HepG2 (cell line): Measurements from ENCODE around the gene SAMMSON. TPM values are rescaled to one million over a fixed set of nuclear protein-coding genes. Genes with fewer than 3 reads are reported as not detected.
A peak's percentile ranks its signal among the peaks of the same experiment; 100 is the strongest.

Experiments
- ATAC-seq: fragments of 200-7000 bp; cut with Tn5 transposase; 3 replicates; pipeline ENCODE4 v1.9.1; 2020; ENCODE audit warnings: mild to moderate bottlenecking, moderate library complexity
- BruUV-seq: library from RNA; stranded (reverse); fragments of 400-500 nt; replicated peaks from 2 replicates; lab custom pipeline; 2021; lab: Mats Ljungman, UMichigan
- CTCF ChIA-PET: fragments of 300-600 bp; formaldehyde crosslinking; extraction: SDS; loops from one replicate; lab custom pipeline; 2021; ENCODE audit warnings: low total read pairs, inconsistent platforms, low intra/inter-chr PET ratio; lab: Yijun Ruan, JAX
- POLR2A ChIA-PET: fragments of 350-600 bp; sonication (Branson Sonifier 250); formaldehyde crosslinking; loops from one replicate; lab custom pipeline; 2020; ENCODE audit warnings: antibody characterized with exemption, inconsistent platforms; lab: Yijun Ruan, JAX
- DNase-seq: peaks from one replicate; pipeline ENCODE4 v3.0.0-alpha.2; 2015; ENCODE audit warnings: low spot score
- FAIRE-seq: peaks from 3 replicates; lab custom pipeline; 2011; peaks lifted over from hg19 to GRCh38; lab: Jason Lieb, UNC
- H2AFZ ChIP-seq: one replicate; pipeline ENCODE4 v1.6.1; 2011; ENCODE audit warnings: low read length, inconsistent platforms
- H3K27ac ChIP-seq: fragments of 300-600 bp; 3 replicates; pipeline ENCODE4 v1.8.0; 2011; ENCODE audit warnings: mixed run types, mild to moderate bottlenecking, mixed read lengths, low read length, inconsistent platforms; ENCODE audit not compliant: insufficient read depth; ENCODE audit errors: extremely low read length
- H3K27me3 ChIP-seq, 2 experiments: fragments of 200-600 bp in 1 of 2; 2 replicates in 1 of 2; 3 replicates in 1 of 2; pipeline versions ENCODE4 v1.6.0 to v1.8.0; 2011; ENCODE audit warnings: low read length in 2 of 2, mild to moderate bottlenecking in 2 of 2, moderate library complexity in 2 of 2, inconsistent platforms in 1 of 2; ENCODE audit not compliant: insufficient read depth in 2 of 2, control insufficient read depth in 1 of 2
- H3K36me3 ChIP-seq, 2 experiments: fragments of 200-600 bp in 1 of 2; replicated peaks in 1 of 2; 2 replicates in 1 of 2; 3 replicates in 1 of 2; pipeline versions ENCODE4 v1.5.1 to v1.8.0; 2011; ENCODE audit warnings: low read length in 2 of 2, inconsistent platforms in 1 of 2; ENCODE audit not compliant: insufficient read depth in 2 of 2, control insufficient read depth in 1 of 2
- H3K4me1 ChIP-seq: 2 replicates; pipeline ENCODE4 v1.5.1; 2012; ENCODE audit warnings: low read length, inconsistent platforms; ENCODE audit not compliant: insufficient read depth
- H3K4me2 ChIP-seq: 2 replicates; pipeline ENCODE4 v1.6.0; 2011; ENCODE audit warnings: low read depth, low read length, inconsistent platforms
- H3K4me3 ChIP-seq, 3 experiments: fragments of 200-600 bp in 1 of 3; sonication (generic), shearing (Covaris generic) in 1 of 3; replicated peaks in 1 of 3; 2 replicates each; pipeline ENCODE4 v1.5.1; 2011 to 2016; ENCODE audit warnings: low read length in 3 of 3, inconsistent platforms in 2 of 3, low read depth in 2 of 3, mild to moderate bottlenecking in 2 of 3, control low read depth in 1 of 3, mixed read lengths in 1 of 3; ENCODE audit not compliant: insufficient read depth in 1 of 3
- H3K79me2 ChIP-seq: one replicate; pipeline ENCODE4 v1.6.1; 2011; ENCODE audit warnings: low read length, inconsistent platforms; ENCODE audit not compliant: insufficient read depth
- H3K9ac ChIP-seq: 2 replicates; pipeline ENCODE4 v1.6.0; 2011; ENCODE audit warnings: mild to moderate bottlenecking, low read depth, low read length, inconsistent platforms; ENCODE audit not compliant: insufficient read depth
- H3K9me3 ChIP-seq: 2 replicates; pipeline ENCODE4 v1.5.1; 2012; ENCODE audit warnings: mild to moderate bottlenecking, low read length
- H4K20me1 ChIP-seq: 2 replicates; pipeline ENCODE4 v1.6.0; 2011; ENCODE audit warnings: inconsistent platforms, mild to moderate bottlenecking, low read length, moderate library complexity; ENCODE audit not compliant: insufficient read depth
- CCAR2 ChIP-seq: fragments of 200-400 bp; formaldehyde crosslinking; optimal IDR thresholded peaks from 2 replicates; pipeline ENCODE3; 2018; ENCODE audit warnings: low read depth, mild to moderate bottlenecking, low read length, moderate library complexity
- CEBPZ ChIP-seq: IDR thresholded peaks from 2 replicates; pipeline ENCODE4 v1.6.1; 2012; ENCODE audit warnings: low read length, improper control_type of control experiment
- EED ChIP-seq: sonication (generic); formaldehyde crosslinking; IDR thresholded peaks from 2 replicates; pipeline ENCODE4 v1.5.0; 2020; ENCODE audit warnings: mild to moderate bottlenecking, missing genetic modification reagents
- KLF16 ChIP-seq, 2 experiments: sonication (generic) in 1 of 2; formaldehyde crosslinking in 1 of 2; IDR thresholded peaks; 2 replicates each; pipeline versions ENCODE4 v1.6.1 to v1.8.0; 2016 to 2023; ENCODE audit warnings: missing genetic modification reagents in 2 of 2, missing compliant biosample characterization in 1 of 2
- MIER3 ChIP-seq: IDR thresholded peaks from 2 replicates; pipeline ENCODE4 v1.6.1; 2016; ENCODE audit warnings: missing compliant biosample characterization, borderline replicate concordance
- MYNN ChIP-seq: sonication (generic); formaldehyde crosslinking; IDR thresholded peaks from 2 replicates; pipeline ENCODE4 v1.4.0; 2020; ENCODE audit warnings: mild to moderate bottlenecking, low read depth, missing genetic modification reagents
- PBX2 ChIP-seq: IDR thresholded peaks from 2 replicates; pipeline ENCODE4 v1.6.1; 2016; ENCODE audit warnings: control low read depth
- RNF219 ChIP-seq: sonication (generic); formaldehyde crosslinking; IDR thresholded peaks from 2 replicates; pipeline ENCODE4 v1.5.0; 2020; ENCODE audit warnings: mild to moderate bottlenecking, missing genetic modification reagents
- RORA ChIP-seq: sonication (generic); formaldehyde crosslinking; IDR thresholded peaks from 2 replicates; pipeline ENCODE4 v1.5.0; 2020; ENCODE audit warnings: mild to moderate bottlenecking, missing genetic modification reagents, moderate library complexity
- SIN3A ChIP-seq: IDR thresholded peaks from 2 replicates; pipeline ENCODE4 v1.6.1; 2011; ENCODE audit warnings: low read depth, mild to moderate bottlenecking, control low read depth, low read length, borderline replicate concordance
- SMAD1 ChIP-seq: sonication (generic); formaldehyde crosslinking; IDR thresholded peaks from 2 replicates; pipeline ENCODE4 v1.4.0; 2020; ENCODE audit warnings: missing genetic modification reagents, low read depth, mild to moderate bottlenecking, borderline replicate concordance
- SMAD3 ChIP-seq: sonication (generic); formaldehyde crosslinking; IDR thresholded peaks from 2 replicates; pipeline ENCODE4 v1.4.0; 2020; ENCODE audit warnings: missing genetic modification reagents
- TMF1 ChIP-seq: sonication (generic); formaldehyde crosslinking; IDR thresholded peaks from 2 replicates; pipeline ENCODE4 v1.8.1; 2022; ENCODE audit warnings: low read depth, missing genetic modification reagents
- ZNF274 ChIP-seq: sonication (generic); formaldehyde crosslinking; IDR thresholded peaks from 2 replicates; pipeline ENCODE4 v1.5.1; 2020; ENCODE audit warnings: mild to moderate bottlenecking, missing genetic modification reagents
- ZNF564 ChIP-seq: sonication (generic); formaldehyde crosslinking; IDR thresholded peaks from 2 replicates; pipeline ENCODE4 v1.8.1; 2023; ENCODE audit warnings: mild to moderate bottlenecking, missing genetic modification reagents
- ZNF674 ChIP-seq: sonication (generic); formaldehyde crosslinking; IDR thresholded peaks from 2 replicates; pipeline ENCODE4 v1.5.0; 2020; ENCODE audit warnings: low read depth, mild to moderate bottlenecking, missing genetic modification reagents
- ZNF766 ChIP-seq: sonication (generic); formaldehyde crosslinking; IDR thresholded peaks from 2 replicates; pipeline ENCODE4 v1.5.0; 2020; ENCODE audit warnings: missing genetic modification reagents, borderline replicate concordance
- ZSCAN21 ChIP-seq: sonication (generic); formaldehyde crosslinking; IDR thresholded peaks from 2 replicates; pipeline ENCODE4 v1.8.0; 2022; ENCODE audit warnings: mild to moderate bottlenecking, missing genetic modification reagents, moderate library complexity, borderline replicate concordance
- WGBS: methylation state at CpG from one replicate; pipeline ENCODE4 v1.1.6; 2017; ENCODE audit warnings: low lambda C conversion rate; 5-methylcytosine and 5-hydroxymethylcytosine counted together
- in situ Hi-C: cut with HindIII; loops from 2 replicates; pipeline ENCODE4 v1.10.0; 2017; ENCODE audit warnings: low pct_unique_long_range_greater_than_20kb; ENCODE audit not compliant: extremely low pct_ligation_motif_present
- intact Hi-C: fragments of 100-400 bp; cut with micrococcal nuclease; formaldehyde crosslinking; loops from one replicate; pipeline ENCODE4 v1.10.0; 2022; ENCODE audit not compliant: unreplicated experiment
- polyA plus RNA-seq, 8 experiments: library from polyadenylated mRNA; depleted of rRNA in 3 of 8; stranded (reverse) in 7 of 8; unstranded in 1 of 8; fragments of >200 nt; fragmentation: Illumina TruSeq in 4 of 8; extraction: Trizol in 4 of 8; gene quantifications; 2 replicates each; pipeline versions ENCODE4 v1.2.1 to v1.2.3, GENCODE V29; 2011 to 2016; ENCODE audit warnings: low read depth in 4 of 8, missing spikeins in 1 of 8, mixed read lengths in 1 of 8; ENCODE audit not compliant: insufficient read depth in 1 of 8
- total RNA-seq, 5 experiments: library from RNA; depleted of rRNA; stranded (reverse); fragments of >200 nt; fragmentation: Illumina TruSeq; extraction: Trizol; gene quantifications; 2 replicates each; pipeline ENCODE4 v1.2.3, GENCODE V29; 2016; ENCODE audit warnings: low read depth in 1 of 5

Gene SAMMSON
- total and polyA plus RNA-seq, 2 of the 13 experiments (the other 11 are each of a cell fraction or from before 2014, with no cell fraction given) = not detected

GRCh38 chr3:70072754-70073153, 73.2 kb downstream of the SAMMSON start:
- Histone ChIP-seq H3K27me3 (no peaks in the 10 kb centered on the region; a peak in 1 of 5 replicates), H3K9ac (no peak overlapping the region), H3K4me1 (peaks cover 19% of the 10 kb centered on the region), H3K79me2 (no peaks in the 10 kb centered on the region), H4K20me1 (no peaks in the 10 kb centered on the region), H3K27ac (no peak overlapping the region), H3K9me3 (no peaks in the 10 kb centered on the region), H2AFZ (no peak overlapping the region), H3K4me2 (0 out of 2 replicates have a peak overlapping the region, but pooled peaks have one; percentile 53), H3K4me3 (no peak overlapping the region), H3K36me3 (no peaks in the 10 kb centered on the region)
- ATAC-seq (no peak), DNase-seq (no peak), FAIRE-seq (no peak)
- no TSS peak for BruUV-seq
- ChIA-PET POLR2A (no interaction called here), CTCF (no interaction called here)
- intact Hi-C loops = no loop called here
- TF ChIP-seq RORA (no peak), SMAD3 (CRISPR knock-in tag) (no peak), MYNN (CRISPR knock-in tag) (no peak), ZNF674 (no peak), RNF219 (CRISPR knock-in tag) (no peak), ZNF274 (no peak), CEBPZ (no peak), SIN3A (no peak), ZNF564 (CRISPR knock-in tag) (no peak), PBX2 (no peak), SMAD1 (CRISPR knock-in tag) (no peak), TMF1 (CRISPR knock-in tag) (no peak), KLF16 (CRISPR knock-in tag; IDR thresholded peaks at IDR 0.05) (no peak), ZSCAN21 (CRISPR knock-in tag) (no peak), ZNF766 (no peak), CCAR2 (no peak), EED (CRISPR knock-in tag) (no peak), MIER3 (no peak)
- WGBS = 8% methylated on average over 2 of the region's 2 CpGs
- in situ Hi-C loops = no loop called here
